HepG2 (cell line): Measurements from ENCODE around the gene NTN4. TPM values are rescaled to one million over a fixed set of nuclear protein-coding genes. Genes with fewer than 3 reads are reported as not detected.

Experiments used
- CENPX ChIP-seq: sonication (generic); formaldehyde crosslinking; IDR thresholded peaks from 2 replicates; pipeline ENCODE4 v1.9.0; 2021; ENCODE audit warnings: mild to moderate bottlenecking, missing genetic modification reagents, moderate library complexity
- HNF4G ChIP-seq, 2 experiments: sonication (generic) in 1 of 2; formaldehyde crosslinking in 1 of 2; IDR thresholded peaks; 2 replicates each; pipeline versions ENCODE4 v1.4.0 to v1.6.1; 2011 to 2020; ENCODE audit warnings: borderline replicate concordance in 2 of 2, low read depth in 2 of 2, mild to moderate bottlenecking in 2 of 2, low read length in 1 of 2, missing genetic modification reagents in 1 of 2, moderate library complexity in 1 of 2
- MATR3 ChIP-seq: sonication (generic); formaldehyde crosslinking; IDR thresholded peaks from 2 replicates; pipeline ENCODE4 v1.4.0; 2020; ENCODE audit warnings: missing genetic modification reagents
- MIER2 ChIP-seq: IDR thresholded peaks from 2 replicates; pipeline ENCODE4 v1.6.1; 2016; ENCODE audit warnings: missing biosample characterization, missing genetic modification reagents
- NR2F1 ChIP-seq, 2 experiments: fragments of 450-650 bp in 1 of 2; formaldehyde crosslinking in 1 of 2; IDR thresholded peaks; 2 replicates each; pipeline versions ENCODE4 v1.5.0 to v1.6.1; 2016 to 2020; ENCODE audit warnings: mild to moderate bottlenecking in 1 of 2, missing compliant biosample characterization in 1 of 2, missing genetic modification reagents in 1 of 2, moderate library complexity in 1 of 2
- ZMYM4 ChIP-seq: sonication (generic); formaldehyde crosslinking; IDR thresholded peaks from 2 replicates; pipeline ENCODE4 v1.8.1; 2023; ENCODE audit warnings: mild to moderate bottlenecking, missing genetic modification reagents
- ZNF589 ChIP-seq: sonication (generic); formaldehyde crosslinking; conservative IDR thresholded peaks from 2 replicates; pipeline ENCODE4 v1.8.0; 2022; ENCODE audit warnings: mild to moderate bottlenecking, moderate library complexity, missing genetic modification reagents
- ZNF747 ChIP-seq: sonication (generic); formaldehyde crosslinking; IDR thresholded peaks from 2 replicates; pipeline ENCODE4 v1.8.1; 2023; ENCODE audit warnings: missing genetic modification reagents, mild to moderate bottlenecking, borderline replicate concordance
- polyA plus RNA-seq, 8 experiments: library from polyadenylated mRNA; depleted of rRNA in 3 of 8; stranded (reverse) in 7 of 8; unstranded in 1 of 8; fragments of >200 nt; fragmentation: Illumina TruSeq in 4 of 8; extraction: Trizol in 4 of 8; gene quantifications; 2 replicates each; pipeline versions ENCODE4 v1.2.1 to v1.2.3, GENCODE V29; 2011 to 2016; ENCODE audit warnings: low read depth in 4 of 8, missing spikeins in 1 of 8, mixed read lengths in 1 of 8; ENCODE audit not compliant: insufficient read depth in 1 of 8
- total RNA-seq, 5 experiments: library from RNA; depleted of rRNA; stranded (reverse); fragments of >200 nt; fragmentation: Illumina TruSeq; extraction: Trizol; gene quantifications; 2 replicates each; pipeline ENCODE4 v1.2.3, GENCODE V29; 2016; ENCODE audit warnings: low read depth in 1 of 5
- TF ChIP-seq, protein P1 (sequence below): sonication (generic); formaldehyde crosslinking; IDR thresholded peaks from 2 replicates; pipeline ENCODE4 v1.4.0; 2020; ENCODE audit warnings: missing genetic modification reagents, borderline replicate concordance
- TF ChIP-seq, protein P2 (sequence below): sonication (generic); formaldehyde crosslinking; IDR thresholded peaks from 2 replicates; pipeline ENCODE4 v1.5.1; 2020; ENCODE audit warnings: mild to moderate bottlenecking, missing genetic modification reagents, borderline replicate concordance
- TF ChIP-seq, protein P3 (sequence below): sonication (generic); formaldehyde crosslinking; IDR thresholded peaks from 2 replicates; pipeline ENCODE4 v1.5.0; 2020; ENCODE audit warnings: mild to moderate bottlenecking, low read depth, missing genetic modification reagents, borderline replicate concordance
- TF ChIP-seq, protein P4 (sequence below): sonication (generic); formaldehyde crosslinking; IDR thresholded peaks from 2 replicates; pipeline ENCODE4 v1.8.0; 2022; ENCODE audit warnings: mild to moderate bottlenecking, missing genetic modification reagents, borderline replicate concordance
- TF ChIP-seq, protein P5 (sequence below): IDR thresholded peaks from 2 replicates; pipeline ENCODE4 v1.6.1; 2016; ENCODE audit warnings: missing compliant biosample characterization, missing genetic modification reagents, borderline replicate concordance

NTN4 gene
- total and polyA plus RNA-seq, 2 of the 13 experiments (the other 11 are each of a cell fraction or from before 2014, with no cell fraction given): 7.8 to 11.5 TPM

DNA sequence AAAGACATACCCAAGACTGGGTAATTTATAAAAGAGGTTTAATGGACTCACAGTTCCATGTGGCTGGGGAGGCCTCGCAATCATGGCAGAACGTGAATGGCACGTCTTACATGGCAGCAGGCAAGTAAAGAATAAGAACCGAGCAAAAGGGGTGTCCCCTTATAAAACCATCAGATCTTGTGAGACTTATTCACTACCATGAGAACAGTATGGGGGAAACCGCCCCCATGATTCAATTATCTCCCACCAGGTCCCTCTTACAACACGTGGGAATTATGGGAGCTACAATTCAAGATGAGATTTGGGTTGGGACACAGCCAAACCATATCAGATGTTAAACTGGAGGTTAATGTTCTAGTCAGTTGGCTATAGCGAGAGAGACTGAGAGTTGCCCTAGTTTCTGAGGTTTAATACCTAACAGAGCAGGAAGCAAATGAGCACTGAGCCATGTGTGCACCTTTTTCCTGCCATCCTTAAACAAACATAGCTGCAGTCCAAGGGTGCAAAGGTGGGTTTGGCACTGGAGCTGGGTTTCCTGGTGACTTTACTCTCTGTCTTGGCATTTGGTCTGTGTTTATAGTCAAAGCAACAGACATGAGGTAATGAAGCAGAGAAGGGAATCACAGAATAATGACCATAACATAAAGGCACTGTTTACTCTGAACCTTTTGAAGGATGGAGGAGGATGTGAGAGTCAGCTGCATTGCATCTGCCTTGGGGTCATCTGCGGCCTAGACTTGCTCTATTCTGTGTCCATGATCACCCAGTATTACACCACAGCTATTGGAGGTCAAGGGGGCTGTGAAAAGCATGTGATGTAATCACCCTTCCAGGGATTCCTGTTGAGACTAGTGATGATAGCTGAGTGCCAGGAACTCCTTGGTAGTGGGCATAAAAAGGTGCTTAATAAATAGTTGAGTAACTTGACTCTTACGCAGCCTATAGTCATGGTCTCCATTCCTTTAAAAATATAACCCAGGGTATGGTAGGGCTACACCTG is 155.6 kb downstream of the NTN4 start (continued):
- TF ChIP-seq, protein P1, sequence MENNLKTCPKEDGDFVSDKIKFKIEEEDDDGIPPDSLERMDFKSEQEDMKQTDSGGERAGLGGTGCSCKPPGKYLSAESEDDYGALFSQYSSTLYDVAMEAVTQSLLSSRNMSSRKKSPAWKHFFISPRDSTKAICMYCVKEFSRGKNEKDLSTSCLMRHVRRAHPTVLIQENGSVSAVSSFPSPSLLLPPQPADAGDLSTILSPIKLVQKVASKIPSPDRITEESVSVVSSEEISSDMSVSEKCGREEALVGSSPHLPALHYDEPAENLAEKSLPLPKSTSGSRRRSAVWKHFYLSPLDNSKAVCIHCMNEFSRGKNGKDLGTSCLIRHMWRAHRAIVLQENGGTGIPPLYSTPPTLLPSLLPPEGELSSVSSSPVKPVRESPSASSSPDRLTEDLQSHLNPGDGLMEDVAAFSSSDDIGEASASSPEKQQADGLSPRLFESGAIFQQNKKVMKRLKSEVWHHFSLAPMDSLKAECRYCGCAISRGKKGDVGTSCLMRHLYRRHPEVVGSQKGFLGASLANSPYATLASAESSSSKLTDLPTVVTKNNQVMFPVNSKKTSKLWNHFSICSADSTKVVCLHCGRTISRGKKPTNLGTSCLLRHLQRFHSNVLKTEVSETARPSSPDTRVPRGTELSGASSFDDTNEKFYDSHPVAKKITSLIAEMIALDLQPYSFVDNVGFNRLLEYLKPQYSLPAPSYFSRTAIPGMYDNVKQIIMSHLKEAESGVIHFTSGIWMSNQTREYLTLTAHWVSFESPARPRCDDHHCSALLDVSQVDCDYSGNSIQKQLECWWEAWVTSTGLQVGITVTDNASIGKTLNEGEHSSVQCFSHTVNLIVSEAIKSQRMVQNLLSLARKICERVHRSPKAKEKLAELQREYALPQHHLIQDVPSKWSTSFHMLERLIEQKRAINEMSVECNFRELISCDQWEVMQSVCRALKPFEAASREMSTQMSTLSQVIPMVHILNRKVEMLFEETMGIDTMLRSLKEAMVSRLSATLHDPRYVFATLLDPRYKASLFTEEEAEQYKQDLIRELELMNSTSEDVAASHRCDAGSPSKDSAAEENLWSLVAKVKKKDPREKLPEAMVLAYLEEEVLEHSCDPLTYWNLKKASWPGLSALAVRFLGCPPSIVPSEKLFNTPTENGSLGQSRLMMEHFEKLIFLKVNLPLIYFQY: no peak
- TF ChIP-seq MATR3 (CRISPR knock-in tag) (no peak), ZMYM4 (peak; percentile 88), ZNF747 (CRISPR knock-in tag) (0 out of 2 replicates have a peak, but pooled peaks have one; percentile 32), HNF4G (IDR thresholded peaks at IDR 0.05; ENCODE audit: borderline replicate concordance, low read depth, low read length) (peak; percentile 74), HNF4G (CRISPR knock-in tag; IDR thresholded peaks at IDR 0.05; ENCODE audit: borderline replicate concordance, low read depth) (peak; percentile 31; the same call in 1 of the 2 replicates), MIER2 (CRISPR knock-in tag) (peak; percentile 35; the same call in 1 of the 2 replicates), NR2F1 (CRISPR knock-in tag; IDR thresholded peaks at IDR 0.05) (peak in 1 of 2 experiments; percentile 78; a peak in 3 of 4 replicates), CENPX (CRISPR knock-in tag) (no peak), ZNF589 (CRISPR knock-in tag) (no peak)
- TF ChIP-seq, protein P2, sequence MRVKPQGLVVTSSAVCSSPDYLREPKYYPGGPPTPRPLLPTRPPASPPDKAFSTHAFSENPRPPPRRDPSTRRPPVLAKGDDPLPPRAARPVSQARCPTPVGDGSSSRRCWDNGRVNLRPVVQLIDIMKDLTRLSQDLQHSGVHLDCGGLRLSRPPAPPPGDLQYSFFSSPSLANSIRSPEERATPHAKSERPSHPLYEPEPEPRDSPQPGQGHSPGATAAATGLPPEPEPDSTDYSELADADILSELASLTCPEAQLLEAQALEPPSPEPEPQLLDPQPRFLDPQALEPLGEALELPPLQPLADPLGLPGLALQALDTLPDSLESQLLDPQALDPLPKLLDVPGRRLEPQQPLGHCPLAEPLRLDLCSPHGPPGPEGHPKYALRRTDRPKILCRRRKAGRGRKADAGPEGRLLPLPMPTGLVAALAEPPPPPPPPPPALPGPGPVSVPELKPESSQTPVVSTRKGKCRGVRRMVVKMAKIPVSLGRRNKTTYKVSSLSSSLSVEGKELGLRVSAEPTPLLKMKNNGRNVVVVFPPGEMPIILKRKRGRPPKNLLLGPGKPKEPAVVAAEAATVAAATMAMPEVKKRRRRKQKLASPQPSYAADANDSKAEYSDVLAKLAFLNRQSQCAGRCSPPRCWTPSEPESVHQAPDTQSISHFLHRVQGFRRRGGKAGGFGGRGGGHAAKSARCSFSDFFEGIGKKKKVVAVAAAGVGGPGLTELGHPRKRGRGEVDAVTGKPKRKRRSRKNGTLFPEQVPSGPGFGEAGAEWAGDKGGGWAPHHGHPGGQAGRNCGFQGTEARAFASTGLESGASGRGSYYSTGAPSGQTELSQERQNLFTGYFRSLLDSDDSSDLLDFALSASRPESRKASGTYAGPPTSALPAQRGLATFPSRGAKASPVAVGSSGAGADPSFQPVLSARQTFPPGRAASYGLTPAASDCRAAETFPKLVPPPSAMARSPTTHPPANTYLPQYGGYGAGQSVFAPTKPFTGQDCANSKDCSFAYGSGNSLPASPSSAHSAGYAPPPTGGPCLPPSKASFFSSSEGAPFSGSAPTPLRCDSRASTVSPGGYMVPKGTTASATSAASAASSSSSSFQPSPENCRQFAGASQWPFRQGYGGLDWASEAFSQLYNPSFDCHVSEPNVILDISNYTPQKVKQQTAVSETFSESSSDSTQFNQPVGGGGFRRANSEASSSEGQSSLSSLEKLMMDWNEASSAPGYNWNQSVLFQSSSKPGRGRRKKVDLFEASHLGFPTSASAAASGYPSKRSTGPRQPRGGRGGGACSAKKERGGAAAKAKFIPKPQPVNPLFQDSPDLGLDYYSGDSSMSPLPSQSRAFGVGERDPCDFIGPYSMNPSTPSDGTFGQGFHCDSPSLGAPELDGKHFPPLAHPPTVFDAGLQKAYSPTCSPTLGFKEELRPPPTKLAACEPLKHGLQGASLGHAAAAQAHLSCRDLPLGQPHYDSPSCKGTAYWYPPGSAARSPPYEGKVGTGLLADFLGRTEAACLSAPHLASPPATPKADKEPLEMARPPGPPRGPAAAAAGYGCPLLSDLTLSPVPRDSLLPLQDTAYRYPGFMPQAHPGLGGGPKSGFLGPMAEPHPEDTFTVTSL (CRISPR knock-in tag): peak; percentile 88; the same call in 1 of the 2 replicates
- TF ChIP-seq, protein P3, sequence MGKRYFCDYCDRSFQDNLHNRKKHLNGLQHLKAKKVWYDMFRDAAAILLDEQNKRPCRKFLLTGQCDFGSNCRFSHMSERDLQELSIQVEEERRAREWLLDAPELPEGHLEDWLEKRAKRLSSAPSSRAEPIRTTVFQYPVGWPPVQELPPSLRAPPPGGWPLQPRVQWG (CRISPR knock-in tag): no peak
- TF ChIP-seq, protein P4, sequence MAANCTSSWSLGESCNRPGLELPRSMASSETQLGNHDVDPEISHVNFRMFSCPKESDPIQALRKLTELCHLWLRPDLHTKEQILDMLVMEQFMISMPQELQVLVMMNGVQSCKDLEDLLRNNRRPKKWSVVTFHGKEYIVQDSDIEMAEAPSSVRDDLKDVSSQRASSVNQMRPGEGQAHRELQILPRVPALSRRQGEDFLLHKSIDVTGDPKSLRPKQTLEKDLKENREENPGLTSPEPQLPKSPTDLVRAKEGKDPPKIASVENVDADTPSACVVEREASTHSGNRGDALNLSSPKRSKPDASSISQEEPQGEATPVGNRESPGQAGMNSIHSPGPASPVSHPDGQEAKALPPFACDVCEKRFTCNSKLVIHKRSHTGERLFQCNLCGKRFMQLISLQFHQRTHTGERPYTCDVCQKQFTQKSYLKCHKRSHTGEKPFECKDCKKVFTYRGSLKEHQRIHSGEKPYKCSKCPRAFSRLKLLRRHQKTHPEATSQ (CRISPR knock-in tag): peak; percentile 51; the same call in 1 of the 2 replicates
- TF ChIP-seq, protein P5, sequence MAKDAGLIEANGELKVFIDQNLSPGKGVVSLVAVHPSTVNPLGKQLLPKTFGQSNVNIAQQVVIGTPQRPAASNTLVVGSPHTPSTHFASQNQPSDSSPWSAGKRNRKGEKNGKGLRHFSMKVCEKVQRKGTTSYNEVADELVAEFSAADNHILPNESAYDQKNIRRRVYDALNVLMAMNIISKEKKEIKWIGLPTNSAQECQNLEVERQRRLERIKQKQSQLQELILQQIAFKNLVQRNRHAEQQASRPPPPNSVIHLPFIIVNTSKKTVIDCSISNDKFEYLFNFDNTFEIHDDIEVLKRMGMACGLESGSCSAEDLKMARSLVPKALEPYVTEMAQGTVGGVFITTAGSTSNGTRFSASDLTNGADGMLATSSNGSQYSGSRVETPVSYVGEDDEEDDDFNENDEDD (CRISPR knock-in tag): no peak
